DMS79 (cell line): Measurements from ENCODE around the gene FOXP1.

Experiments used
- DNase-seq: peaks from one replicate; lab custom pipeline; 2025; lab: John Stamatoyannopoulos, UW

Gene FOXP1

GRCh38 chr3:71484452-71484851 is 99.1 kb downstream of the FOXP1 start:
- DNase-seq: no peak

- DNase-seq: no peak
Measured at GRCh38 chr3:71484047-71484446, 99.5 kb downstream of the FOXP1 start.

- no peak for DNase-seq
Measured at GRCh38 chr3:71482771-71483170, 100.8 kb downstream of the FOXP1 start.

GRCh38 chr3:71478568-71478967 is 105.0 kb downstream of the FOXP1 start:
- DNase-seq: no peak

GRCh38 chr3:71476950-71477349 is 106.6 kb downstream of the FOXP1 start:
- DNase-seq: no peak

GRCh38 chr3:71469138-71469435 is 114.4 kb downstream of the FOXP1 start:
- no peak for DNase-seq

- no peak for DNase-seq
Measured at GRCh38 chr3:71468311-71469137, 115.0 kb downstream of the FOXP1 start.

- no peak for DNase-seq
Measured at GRCh38 chr3:71466483-71466882, 117.0 kb downstream of the FOXP1 start.

- no peak for DNase-seq
Measured at GRCh38 chr3:71465371-71466036, 118.0 kb downstream of the FOXP1 start.

- DNase-seq: no peak
Measured at GRCh38 chr3:71464613-71465012, 118.9 kb downstream of the FOXP1 start.

GRCh38 chr3:71463617-71464016 is 119.9 kb downstream of the FOXP1 start:
- DNase-seq: no peak

GRCh38 chr3:71462586-71462985 is 120.9 kb downstream of the FOXP1 start:
- DNase-seq: no peak

GRCh38 chr3:71461749-71462483 is 121.6 kb downstream of the FOXP1 start:
- no peak for DNase-seq

GRCh38 chr3:71461114-71461513 is 122.4 kb downstream of the FOXP1 start:
- DNase-seq: no peak

GRCh38 chr3:71458895-71459294 is 124.6 kb downstream of the FOXP1 start:
- no peak for DNase-seq

GRCh38 chr3:71456826-71457225 is 126.7 kb downstream of the FOXP1 start:
- no peak for DNase-seq

GRCh38 chr3:71456156-71456555 is 127.4 kb downstream of the FOXP1 start:
- DNase-seq: no peak

- DNase-seq: no peak
Measured at GRCh38 chr3:71454512-71455403, 128.8 kb downstream of the FOXP1 start.

- no peak for DNase-seq
Measured at GRCh38 chr3:71453822-71454511, 129.6 kb downstream of the FOXP1 start.

- DNase-seq: no peak
Measured at GRCh38 chr3:71453319-71453718, 130.2 kb downstream of the FOXP1 start.

GRCh38 chr3:71451812-71452211 is 131.7 kb downstream of the FOXP1 start:
- no peak for DNase-seq
